GM18951 (cell line): Measurements from ENCODE around the gene EVI2B.
"Not testable (repeated sequence)": the region's sequence is repeated elsewhere in the genome, so short reads cannot be mapped to it uniquely, and the experiment has no call there.

Source experiments
- POLR2A ChIP-seq: IDR thresholded peaks from 4 replicates; pipeline ENCODE4 v1.6.1; 2011; ENCODE audit warnings: mild to moderate bottlenecking; ENCODE audit not compliant: insufficient read length, insufficient read depth; ENCODE audit errors: extremely low read depth
- in situ Hi-C: fragments of 300-500 bp; cut with MboI; formaldehyde crosslinking; loops from one replicate; pipeline ENCODE4 v1.12.0; 2022; ENCODE audit warnings: low sequenced_read_pairs, mixed read lengths, inconsistent platforms; ENCODE audit not compliant: unreplicated experiment

EVI2B gene

GRCh38 chr17:31295489-31295871 lies 18.4 kb downstream of the EVI2B start:
- no peak for TF ChIP-seq POLR2A
- in situ Hi-C loops: no loop called here

GRCh38 chr17:31294820-31295488 lies 18.9 kb downstream of the EVI2B start:
- in situ Hi-C loops: no loop called here
- no peak for TF ChIP-seq POLR2A

GRCh38 chr17:31294231-31294630 lies 19.6 kb downstream of the EVI2B start:
- in situ Hi-C loops: no loop called here
- no peak for TF ChIP-seq POLR2A

- in situ Hi-C loops: no loop called here
- TF ChIP-seq POLR2A: no peak
Observed at GRCh38 chr17:31293581-31293980, 20.3 kb downstream of the EVI2B start.

GRCh38 chr17:31291820-31292219 lies 22.0 kb downstream of the EVI2B start:
- in situ Hi-C loops: no loop called here
- no peak for TF ChIP-seq POLR2A

- TF ChIP-seq POLR2A: no peak
- in situ Hi-C loops: no loop called here
Observed at GRCh38 chr17:31289790-31290189, 24.1 kb downstream of the EVI2B start.

GRCh38 chr17:31287932-31288331 lies 25.9 kb downstream of the EVI2B start:
- in situ Hi-C loops: not testable (repeated sequence)

GRCh38 chr17:31286587-31286986 lies 27.3 kb downstream of the EVI2B start:
- no peak for TF ChIP-seq POLR2A
- in situ Hi-C loops: no loop called here

GRCh38 chr17:31283841-31284240 lies 30.0 kb downstream of the EVI2B start:
- in situ Hi-C loops: no loop called here
- TF ChIP-seq POLR2A: no peak

GRCh38 chr17:31281061-31281460 lies 32.8 kb downstream of the EVI2B start:
- no peak for TF ChIP-seq POLR2A
- in situ Hi-C loops: no loop called here

GRCh38 chr17:31279401-31279800 lies 34.5 kb downstream of the EVI2B start:
- no peak for TF ChIP-seq POLR2A
- in situ Hi-C loops: no loop called here

- TF ChIP-seq POLR2A: no peak
- in situ Hi-C loops: no loop called here
Observed at GRCh38 chr17:31275116-31275515, 38.7 kb downstream of the EVI2B start.

- in situ Hi-C loops: no loop called here
- no peak for TF ChIP-seq POLR2A
Observed at GRCh38 chr17:31274252-31274651, 39.6 kb downstream of the EVI2B start.

GRCh38 chr17:31273516-31273915 lies 40.3 kb downstream of the EVI2B start:
- TF ChIP-seq POLR2A: no peak
- in situ Hi-C loops: no loop called here

- in situ Hi-C loops: no loop called here
- no peak for TF ChIP-seq POLR2A
Observed at GRCh38 chr17:31272803-31273202, 41.1 kb downstream of the EVI2B start.
